H9 (cell line): ENCODE measurements around the gene NDUFA9. TPM values are rescaled to one million over a fixed set of nuclear protein-coding genes. Genes with fewer than 3 reads are reported as not detected.

Source experiments
- DNase-seq: peaks from one replicate; pipeline ENCODE4 v3.0.0-alpha.2; 2017
- H2AFZ ChIP-seq: one replicate; pipeline ENCODE4 v1.6.1; 2013; ENCODE audit warnings: mild to moderate bottlenecking, low read length, control low read depth, moderate library complexity
- H2AK5ac ChIP-seq: 2 replicates; pipeline ENCODE4 v1.6.1; 2013; ENCODE audit warnings: low read length, control low read depth, mixed read lengths; ENCODE audit not compliant: insufficient read length
- H2BK120ac ChIP-seq: one replicate; pipeline ENCODE4 v1.6.1; 2013; ENCODE audit warnings: low read depth, mild to moderate bottlenecking, low read length, control low read depth, inconsistent platforms; ENCODE audit not compliant: poor library complexity, severe bottlenecking
- H2BK12ac ChIP-seq: 2 replicates; pipeline ENCODE4 v1.6.1; 2013; ENCODE audit warnings: low read length, control low read depth, mixed read lengths, low read depth; ENCODE audit not compliant: insufficient read length
- H2BK15ac ChIP-seq: 2 replicates; pipeline ENCODE4 v1.6.1; 2013; ENCODE audit warnings: low read depth, low read length, control low read depth
- H2BK20ac ChIP-seq: one replicate; pipeline ENCODE4 v1.6.1; 2013; ENCODE audit warnings: low read depth, mild to moderate bottlenecking, low read length, control low read depth, inconsistent platforms; ENCODE audit not compliant: poor library complexity, severe bottlenecking
- H2BK5ac ChIP-seq: 2 replicates; pipeline ENCODE4 v1.6.1; 2013; ENCODE audit warnings: low read length, control low read depth, mixed read lengths; ENCODE audit not compliant: insufficient read length
- H3K14ac ChIP-seq: 2 replicates; pipeline ENCODE4 v1.6.1; 2013; ENCODE audit warnings: low read length, control low read depth; ENCODE audit not compliant: insufficient read depth
- H3K18ac ChIP-seq: 2 replicates; pipeline ENCODE4 v1.6.1; 2013; ENCODE audit warnings: low read depth, mild to moderate bottlenecking, mixed read lengths, low read length, control low read depth; ENCODE audit not compliant: insufficient read length
- H3K23ac ChIP-seq: 2 replicates; pipeline ENCODE4 v1.6.1; 2013; ENCODE audit warnings: low read length, control low read depth, mixed read lengths, low read depth; ENCODE audit not compliant: insufficient read length
- H3K23me2 ChIP-seq: 2 replicates; pipeline ENCODE4 v1.6.1; 2013; ENCODE audit warnings: low read depth, mild to moderate bottlenecking, mixed read lengths, low read length, control low read depth; ENCODE audit not compliant: insufficient read length, poor library complexity, severe bottlenecking
- H3K27ac ChIP-seq: 2 replicates; pipeline ENCODE4 v1.5.1; 2013; ENCODE audit warnings: low read length, control low read depth, mixed read lengths, low read depth; ENCODE audit not compliant: insufficient read length
- H3K27me3 ChIP-seq: 2 replicates; pipeline ENCODE4 v1.6.1; 2013; ENCODE audit warnings: low read length, control low read depth, inconsistent platforms; ENCODE audit not compliant: insufficient read depth
- H3K4ac ChIP-seq: 2 replicates; pipeline ENCODE4 v1.6.1; 2013; ENCODE audit warnings: low read depth, mild to moderate bottlenecking, control low read depth, inconsistent platforms, low read length, moderate library complexity
- H3K4me1 ChIP-seq: 2 replicates; pipeline ENCODE4 v1.6.1; 2013; ENCODE audit warnings: low read length, control low read depth, inconsistent platforms; ENCODE audit not compliant: insufficient read depth
- H3K4me2 ChIP-seq: 2 replicates; pipeline ENCODE4 v1.6.1; 2013; ENCODE audit warnings: low read length, control low read depth, mixed read lengths; ENCODE audit not compliant: insufficient read length, insufficient read depth
- H3K56ac ChIP-seq: 2 replicates; pipeline ENCODE4 v1.6.1; 2013; ENCODE audit warnings: low read depth, mild to moderate bottlenecking, mixed read lengths, low read length, control low read depth; ENCODE audit not compliant: insufficient read length
- H3K79me1 ChIP-seq: 2 replicates; pipeline ENCODE4 v1.6.1; 2013; ENCODE audit warnings: low read depth, mild to moderate bottlenecking, moderate library complexity, low read length, control low read depth, inconsistent platforms; ENCODE audit not compliant: insufficient read depth, poor library complexity, severe bottlenecking
- H3K79me2 ChIP-seq: 2 replicates; pipeline ENCODE4 v1.6.1; 2013; ENCODE audit warnings: low read length, control low read depth, inconsistent platforms; ENCODE audit not compliant: insufficient read depth
- H3K9ac ChIP-seq: 2 replicates; pipeline ENCODE4 v1.6.1; 2013; ENCODE audit warnings: low read length, control low read depth, mixed read lengths; ENCODE audit not compliant: insufficient read length; ENCODE audit errors: extremely low read depth
- H3K9me3 ChIP-seq: one replicate; pipeline ENCODE4 v1.6.1; 2013; ENCODE audit warnings: low read depth, low read length, inconsistent platforms; ENCODE audit not compliant: control insufficient read depth
- H3T11ph ChIP-seq: one replicate; pipeline ENCODE4 v1.6.1; 2013; ENCODE audit warnings: mild to moderate bottlenecking, low read length, control low read depth, inconsistent platforms
- H4K20me1 ChIP-seq: one replicate; pipeline ENCODE4 v1.6.1; 2013; ENCODE audit not compliant: control insufficient read depth, insufficient read length, insufficient read depth
- H4K5ac ChIP-seq: 2 replicates; pipeline ENCODE4 v1.6.1; 2013; ENCODE audit warnings: low read depth, mild to moderate bottlenecking, mixed read lengths, low read length, control low read depth; ENCODE audit not compliant: insufficient read length
- H4K8ac ChIP-seq: replicated peaks from 2 replicates; pipeline ENCODE4 v1.6.1; 2013; ENCODE audit warnings: low read length, control low read depth, mixed read lengths, low read depth; ENCODE audit not compliant: insufficient read length
- H4K91ac ChIP-seq: 2 replicates; pipeline ENCODE4 v1.6.1; 2013; ENCODE audit warnings: low read depth, mild to moderate bottlenecking, moderate library complexity, mixed read lengths, low read length, control low read depth; ENCODE audit not compliant: insufficient read length
- H3K27ac Mint-ChIP-seq, 3 experiments: 2 replicates in 2 of 3; 3 replicates in 1 of 3; pipeline ENCODE4 v1.8.0; 2020 to 2021; ENCODE audit warnings: mixed read lengths in 3 of 3, mild to moderate bottlenecking in 1 of 3, moderate library complexity in 1 of 3
- H3K27me3 Mint-ChIP-seq: 2 replicates; pipeline ENCODE4 v1.8.0; 2021; ENCODE audit warnings: low read depth, mild to moderate bottlenecking, moderate library complexity, mixed read lengths
- H3K36me3 Mint-ChIP-seq, 3 experiments: 2 replicates in 2 of 3; 3 replicates in 1 of 3; pipeline ENCODE4 v1.8.0; 2020 to 2021; ENCODE audit warnings: low read depth in 3 of 3, mixed read lengths in 3 of 3; ENCODE audit not compliant: insufficient read depth in 1 of 3
- H3K4me1 Mint-ChIP-seq, 2 experiments: 2 replicates each; pipeline ENCODE4 v1.8.0; 2020; ENCODE audit warnings: mixed read lengths in 2 of 2
- H3K4me3 Mint-ChIP-seq, 2 experiments: 2 replicates in 1 of 2; 3 replicates in 1 of 2; pipeline ENCODE4 v1.8.0; 2020 to 2021; ENCODE audit warnings: mild to moderate bottlenecking in 2 of 2, mixed read lengths in 2 of 2, moderate library complexity in 1 of 2
- H3K9me3 Mint-ChIP-seq, 2 experiments: 2 replicates in 1 of 2; 3 replicates in 1 of 2; pipeline ENCODE4 v1.8.0; 2020; ENCODE audit warnings: mild to moderate bottlenecking in 2 of 2, mixed read lengths in 2 of 2, moderate library complexity in 1 of 2
- CTCF ChIP-seq: fragments of 200-600 bp; sonication (generic); conservative IDR thresholded peaks from 3 replicates; pipeline ENCODE4 v1.8.0; 2021; ENCODE audit warnings: antibody characterized with exemption, mild to moderate bottlenecking
- WGBS: extraction: QIAGEN DNeasy Blood & Tissue Kit; methylation state at CpG from one replicate; pipeline ENCODE4 v1.1.7; 2013; ENCODE audit warnings: missing lambda C conversion rate, low lambda C conversion rate, mixed read lengths; ENCODE audit not compliant: insufficient read length; ENCODE audit errors: extremely low coverage; 5-methylcytosine and 5-hydroxymethylcytosine counted together
- total RNA-seq: library from RNA; stranded (reverse); gene quantifications from 2 replicates; pipeline ENCODE4 v1.2.1, GENCODE V29; 2021

Gene NDUFA9
- total RNA-seq, 1 experiment from 2014 or later: 83.9 TPM

- Mint-ChIP-seq H3K4me3 (no peak overlapping the region), H3K27ac (no peak overlapping the region), H3K9me3 (no peaks in the 10 kb centered on the region), H3K4me1 (peaks cover 10 to 18% of the 10 kb centered on the region in 2 experiments; a peak in 3 of 4 replicates), H3K27me3 (no peaks in the 10 kb centered on the region; the same call in 1 of the 2 replicates), H3K36me3 (no peaks in the 10 kb centered on the region)
- Histone ChIP-seq H2BK5ac (no peak overlapping the region), H2BK15ac (no peak overlapping the region), H3K27me3 (no peaks in the 10 kb centered on the region), H4K5ac (no peak overlapping the region), H3K79me2 (no peaks in the 10 kb centered on the region), H3K4me2 (no peak overlapping the region), H3K23ac (no peak overlapping the region), H3K27ac (no peak overlapping the region), H2BK12ac (no peak overlapping the region), H3K18ac (no peak overlapping the region), H4K91ac (no peak overlapping the region), H3K4me1 (no peaks in the 10 kb centered on the region; the same call in 1 of the 2 replicates), H3K9me3 (no peaks in the 10 kb centered on the region), H4K8ac (no peak overlapping the region), H2BK20ac (no peak overlapping the region), H3K23me2 (no peaks in the 10 kb centered on the region), H3K9ac (no peak overlapping the region), H2BK120ac (no peak overlapping the region), H3K14ac (no peak overlapping the region), H3K79me1 (no peaks in the 10 kb centered on the region), H3T11ph (no peak overlapping the region), H3K56ac (no peak overlapping the region), H2AFZ (no peak overlapping the region), H3K4ac (no peak overlapping the region), H2AK5ac (no peak overlapping the region), H4K20me1 (no peaks in the 10 kb centered on the region)
- no CpG with 5 or more reads among the region's 6 CpGs for WGBS
- no peak for TF ChIP-seq CTCF
- DNase-seq: no peak
Observed at GRCh38 chr12:4643747-4644146, 5.2 kb upstream of the NDUFA9 start.
